ENCODE results near the gene SYNE2. TPM values are rescaled to one million over a fixed set of nuclear protein-coding genes. Genes with fewer than 3 reads are reported as not detected.

Gene SYNE2
- polyA plus RNA-seq, 1 donor from 2014 or later = 82.3 TPM

- no peaks in the 10 kb centered on the region for H3K9me3 ChIP-seq (ENCODE audit: low read length)
- H3K9me2 ChIP-seq (ENCODE audit: insufficient read depth, low read length) = no peaks in the 10 kb centered on the region
- H4K20me1 ChIP-seq (ENCODE audit: insufficient read depth) = no peaks in the 10 kb centered on the region
- TF ChIP-seq RAD21 (conservative IDR thresholded peaks at IDR 0.05) = no peak
- TF ChIP-seq SMC3 (conservative IDR thresholded peaks at IDR 0.05; ENCODE audit: poor library complexity) = no peak
- no peak for TF ChIP-seq POLR2AphosphoS5 (IDR thresholded peaks at IDR 0.05)
- no peak for TF ChIP-seq TAF1 (IDR thresholded peaks at IDR 0.05; ENCODE audit: low read depth)
- TF ChIP-seq, protein P1, sequence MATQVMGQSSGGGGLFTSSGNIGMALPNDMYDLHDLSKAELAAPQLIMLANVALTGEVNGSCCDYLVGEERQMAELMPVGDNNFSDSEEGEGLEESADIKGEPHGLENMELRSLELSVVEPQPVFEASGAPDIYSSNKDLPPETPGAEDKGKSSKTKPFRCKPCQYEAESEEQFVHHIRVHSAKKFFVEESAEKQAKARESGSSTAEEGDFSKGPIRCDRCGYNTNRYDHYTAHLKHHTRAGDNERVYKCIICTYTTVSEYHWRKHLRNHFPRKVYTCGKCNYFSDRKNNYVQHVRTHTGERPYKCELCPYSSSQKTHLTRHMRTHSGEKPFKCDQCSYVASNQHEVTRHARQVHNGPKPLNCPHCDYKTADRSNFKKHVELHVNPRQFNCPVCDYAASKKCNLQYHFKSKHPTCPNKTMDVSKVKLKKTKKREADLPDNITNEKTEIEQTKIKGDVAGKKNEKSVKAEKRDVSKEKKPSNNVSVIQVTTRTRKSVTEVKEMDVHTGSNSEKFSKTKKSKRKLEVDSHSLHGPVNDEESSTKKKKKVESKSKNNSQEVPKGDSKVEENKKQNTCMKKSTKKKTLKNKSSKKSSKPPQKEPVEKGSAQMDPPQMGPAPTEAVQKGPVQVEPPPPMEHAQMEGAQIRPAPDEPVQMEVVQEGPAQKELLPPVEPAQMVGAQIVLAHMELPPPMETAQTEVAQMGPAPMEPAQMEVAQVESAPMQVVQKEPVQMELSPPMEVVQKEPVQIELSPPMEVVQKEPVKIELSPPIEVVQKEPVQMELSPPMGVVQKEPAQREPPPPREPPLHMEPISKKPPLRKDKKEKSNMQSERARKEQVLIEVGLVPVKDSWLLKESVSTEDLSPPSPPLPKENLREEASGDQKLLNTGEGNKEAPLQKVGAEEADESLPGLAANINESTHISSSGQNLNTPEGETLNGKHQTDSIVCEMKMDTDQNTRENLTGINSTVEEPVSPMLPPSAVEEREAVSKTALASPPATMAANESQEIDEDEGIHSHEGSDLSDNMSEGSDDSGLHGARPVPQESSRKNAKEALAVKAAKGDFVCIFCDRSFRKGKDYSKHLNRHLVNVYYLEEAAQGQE (IDR thresholded peaks at IDR 0.05; ENCODE audit: borderline replicate concordance) = no peak
- no peak for TF ChIP-seq CTCF (IDR thresholded peaks at IDR 0.05; ENCODE audit: poor library complexity, severe bottlenecking)
- TF ChIP-seq EZH2 (IDR thresholded peaks at IDR 0.05; ENCODE audit: borderline replicate concordance, insufficient read depth, low read length, poor library complexity, severe bottlenecking) = no peak
- no peak for TF ChIP-seq EP300 (conservative IDR thresholded peaks at IDR 0.05; ENCODE audit: poor library complexity, severe bottlenecking)
- no peak for TF ChIP-seq MXI1 (conservative IDR thresholded peaks at IDR 0.05; ENCODE audit: poor library complexity, severe bottlenecking)
- no peak overlapping the region for H3K9ac ChIP-seq (ENCODE audit: low read length)
- H3K27ac ChIP-seq (ENCODE audit: low read length) = no peak overlapping the region
- no peak overlapping the region for H3K4me3 ChIP-seq (ENCODE audit: low read length)
- H3K4me2 ChIP-seq (ENCODE audit: low read length) = no peak overlapping the region
- H3K36me3 ChIP-seq (ENCODE audit: insufficient read depth, low read length) = no peaks in the 10 kb centered on the region
- no peaks in the 10 kb centered on the region for H3F3A ChIP-seq (ENCODE audit: insufficient read depth, low read length, poor library complexity, severe bottlenecking)
- H2AFZ ChIP-seq (ENCODE audit: low read depth, low read length) = no peak overlapping the region
- no peaks in the 10 kb centered on the region for H3K27me3 ChIP-seq (ENCODE audit: insufficient read depth, low read depth, low read length)
- H3K79me2 ChIP-seq (replicated peaks; ENCODE audit: insufficient read depth, low read length) = no peaks in the 10 kb centered on the region
Observed at GRCh38 chr14:64244279-64244678, 391.5 kb downstream of the SYNE2 start.

GRCh38 chr14:64245491-64245890 is 392.7 kb downstream of the SYNE2 start:
- no peaks in the 10 kb centered on the region for H4K20me1 ChIP-seq (ENCODE audit: insufficient read depth)
- no peak overlapping the region for H3K4me2 ChIP-seq (ENCODE audit: low read length)
- H3K36me3 ChIP-seq (ENCODE audit: insufficient read depth, low read length) = no peaks in the 10 kb centered on the region
- no peak overlapping the region for H3K9ac ChIP-seq (ENCODE audit: low read length)
- no peak overlapping the region for H3K4me3 ChIP-seq (ENCODE audit: low read length)
- no peaks in the 10 kb centered on the region for H3K9me3 ChIP-seq (ENCODE audit: low read length)
- H2AFZ ChIP-seq (ENCODE audit: low read depth, low read length) = no peak overlapping the region
- no peak overlapping the region for H3K27ac ChIP-seq (ENCODE audit: low read length)
- H3K27me3 ChIP-seq (ENCODE audit: insufficient read depth, low read depth, low read length) = no peaks in the 10 kb centered on the region
- no peaks in the 10 kb centered on the region for H3F3A ChIP-seq (ENCODE audit: insufficient read depth, low read length, poor library complexity, severe bottlenecking)
- H3K79me2 ChIP-seq (replicated peaks; ENCODE audit: insufficient read depth, low read length) = no peaks in the 10 kb centered on the region
- no peaks in the 10 kb centered on the region for H3K9me2 ChIP-seq (ENCODE audit: insufficient read depth, low read length)
- no peak for TF ChIP-seq MXI1 (conservative IDR thresholded peaks at IDR 0.05; ENCODE audit: poor library complexity, severe bottlenecking)
- TF ChIP-seq SMC3 (conservative IDR thresholded peaks at IDR 0.05; ENCODE audit: poor library complexity) = no peak
- TF ChIP-seq, protein P1 (IDR thresholded peaks at IDR 0.05; ENCODE audit: borderline replicate concordance) = no peak
- TF ChIP-seq EZH2 (IDR thresholded peaks at IDR 0.05; ENCODE audit: borderline replicate concordance, insufficient read depth, low read length, poor library complexity, severe bottlenecking) = no peak
- no peak for TF ChIP-seq POLR2AphosphoS5 (IDR thresholded peaks at IDR 0.05)
- TF ChIP-seq EP300 (conservative IDR thresholded peaks at IDR 0.05; ENCODE audit: poor library complexity, severe bottlenecking) = no peak
- TF ChIP-seq TAF1 (IDR thresholded peaks at IDR 0.05; ENCODE audit: low read depth) = no peak
- no peak for TF ChIP-seq CTCF (IDR thresholded peaks at IDR 0.05; ENCODE audit: poor library complexity, severe bottlenecking)
- TF ChIP-seq RAD21 (conservative IDR thresholded peaks at IDR 0.05) = no peak

All from neural cell (in vitro differentiated cells).